ENCODE results near the gene CFAP251.

DNA sequence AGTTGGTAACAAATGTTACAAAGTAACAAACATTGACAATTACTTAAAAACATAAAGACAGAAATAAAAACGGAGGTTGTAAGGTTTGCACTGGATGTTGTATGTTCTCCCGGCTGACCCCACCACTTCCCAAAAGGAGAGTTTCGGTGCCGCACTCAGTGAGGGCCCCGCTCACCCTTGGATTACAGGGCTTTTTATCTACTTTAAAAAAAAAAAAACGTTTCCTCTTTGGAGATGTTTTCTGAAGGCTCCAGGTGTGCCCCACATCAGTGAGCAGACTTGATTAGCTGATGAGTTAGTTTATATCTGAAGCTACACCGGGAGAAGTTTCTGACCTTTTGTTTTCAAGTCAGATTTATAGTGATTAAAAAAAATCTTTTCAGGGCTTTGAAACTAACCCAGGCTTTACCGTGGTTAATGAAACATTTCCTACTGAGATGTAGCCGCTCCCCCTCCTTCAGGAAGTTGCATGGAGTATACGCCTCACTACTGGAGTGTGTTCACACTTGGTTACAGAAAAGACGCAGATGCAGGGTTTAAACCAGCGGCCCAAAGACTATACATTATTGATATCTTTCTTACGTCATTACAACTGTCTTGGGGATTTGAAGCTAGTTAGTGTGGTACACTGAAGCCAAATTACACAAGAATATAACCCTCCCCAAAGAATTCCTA is 65.3 kb downstream of the CFAP251 start:
- TF ChIP-seq EZH2 (IDR thresholded peaks at IDR 0.05) (no peak), ELF1 (IDR thresholded peaks at IDR 0.05; ENCODE audit: borderline replicate concordance, low read depth) (no peak), POLR2AphosphoS5 (IDR thresholded peaks at IDR 0.05; ENCODE audit: low read depth, low read length) (no peak)
- TF ChIP-seq, protein P1, sequence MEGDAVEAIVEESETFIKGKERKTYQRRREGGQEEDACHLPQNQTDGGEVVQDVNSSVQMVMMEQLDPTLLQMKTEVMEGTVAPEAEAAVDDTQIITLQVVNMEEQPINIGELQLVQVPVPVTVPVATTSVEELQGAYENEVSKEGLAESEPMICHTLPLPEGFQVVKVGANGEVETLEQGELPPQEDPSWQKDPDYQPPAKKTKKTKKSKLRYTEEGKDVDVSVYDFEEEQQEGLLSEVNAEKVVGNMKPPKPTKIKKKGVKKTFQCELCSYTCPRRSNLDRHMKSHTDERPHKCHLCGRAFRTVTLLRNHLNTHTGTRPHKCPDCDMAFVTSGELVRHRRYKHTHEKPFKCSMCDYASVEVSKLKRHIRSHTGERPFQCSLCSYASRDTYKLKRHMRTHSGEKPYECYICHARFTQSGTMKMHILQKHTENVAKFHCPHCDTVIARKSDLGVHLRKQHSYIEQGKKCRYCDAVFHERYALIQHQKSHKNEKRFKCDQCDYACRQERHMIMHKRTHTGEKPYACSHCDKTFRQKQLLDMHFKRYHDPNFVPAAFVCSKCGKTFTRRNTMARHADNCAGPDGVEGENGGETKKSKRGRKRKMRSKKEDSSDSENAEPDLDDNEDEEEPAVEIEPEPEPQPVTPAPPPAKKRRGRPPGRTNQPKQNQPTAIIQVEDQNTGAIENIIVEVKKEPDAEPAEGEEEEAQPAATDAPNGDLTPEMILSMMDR (IDR thresholded peaks at IDR 0.05 in 2 of 3, conservative IDR thresholded peaks at IDR 0.05 in 1 of 3; ENCODE audit: borderline replicate concordance in 1 of 3, insufficient read depth in 1 of 3, low read depth in 2 of 3, low read length in 2 of 3) = no peak

Data from HCT116 (cell line).